ENCODE measurements around the gene PDHX.

Gene PDHX

DNA sequence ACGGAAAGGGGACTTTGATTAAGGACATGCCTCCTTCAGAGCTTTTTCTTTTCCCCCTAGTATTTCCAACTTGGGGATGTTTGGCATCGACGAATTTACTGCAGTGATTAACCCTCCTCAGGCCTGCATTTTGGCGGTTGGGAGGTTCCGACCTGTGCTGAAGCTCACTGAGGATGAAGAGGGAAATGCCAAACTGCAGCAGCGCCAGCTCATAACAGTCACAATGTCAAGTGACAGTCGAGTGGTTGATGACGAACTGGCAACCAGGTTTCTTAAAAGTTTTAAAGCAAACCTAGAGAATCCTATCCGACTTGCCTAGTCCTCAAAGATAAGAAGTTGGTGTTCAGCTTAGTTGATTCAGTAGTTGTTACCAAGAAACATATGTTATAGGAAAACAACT is 78.4 kb downstream of the PDHX start:
- no peak for DNase-seq (ENCODE audit: extremely low read depth, low read depth)
- TF ChIP-seq, protein P1, sequence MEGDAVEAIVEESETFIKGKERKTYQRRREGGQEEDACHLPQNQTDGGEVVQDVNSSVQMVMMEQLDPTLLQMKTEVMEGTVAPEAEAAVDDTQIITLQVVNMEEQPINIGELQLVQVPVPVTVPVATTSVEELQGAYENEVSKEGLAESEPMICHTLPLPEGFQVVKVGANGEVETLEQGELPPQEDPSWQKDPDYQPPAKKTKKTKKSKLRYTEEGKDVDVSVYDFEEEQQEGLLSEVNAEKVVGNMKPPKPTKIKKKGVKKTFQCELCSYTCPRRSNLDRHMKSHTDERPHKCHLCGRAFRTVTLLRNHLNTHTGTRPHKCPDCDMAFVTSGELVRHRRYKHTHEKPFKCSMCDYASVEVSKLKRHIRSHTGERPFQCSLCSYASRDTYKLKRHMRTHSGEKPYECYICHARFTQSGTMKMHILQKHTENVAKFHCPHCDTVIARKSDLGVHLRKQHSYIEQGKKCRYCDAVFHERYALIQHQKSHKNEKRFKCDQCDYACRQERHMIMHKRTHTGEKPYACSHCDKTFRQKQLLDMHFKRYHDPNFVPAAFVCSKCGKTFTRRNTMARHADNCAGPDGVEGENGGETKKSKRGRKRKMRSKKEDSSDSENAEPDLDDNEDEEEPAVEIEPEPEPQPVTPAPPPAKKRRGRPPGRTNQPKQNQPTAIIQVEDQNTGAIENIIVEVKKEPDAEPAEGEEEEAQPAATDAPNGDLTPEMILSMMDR (IDR thresholded peaks at IDR 0.05; ENCODE audit: low read depth, low read length) = no peak

DNA sequence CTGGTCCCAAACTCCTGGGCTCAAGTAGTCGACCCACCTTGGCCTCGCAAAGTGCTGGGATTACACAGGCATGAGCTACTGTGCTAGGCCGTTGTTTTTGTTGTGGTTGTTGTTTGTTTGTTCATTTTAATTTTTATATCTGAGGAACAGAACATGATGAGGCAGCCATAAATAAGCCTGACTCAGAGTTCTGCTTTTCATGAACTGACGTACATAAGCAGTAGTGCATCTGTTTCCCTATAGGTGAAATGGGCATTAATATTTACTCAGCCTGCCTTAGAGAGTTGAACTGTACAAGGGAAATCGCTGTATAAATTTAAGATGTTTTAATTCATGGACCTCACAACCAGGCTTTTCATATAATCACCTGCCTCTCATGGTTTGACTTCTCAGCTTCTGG is 80.5 kb downstream of the PDHX start:
- DNase-seq (ENCODE audit: extremely low read depth, low read depth) = no peak

DNA sequence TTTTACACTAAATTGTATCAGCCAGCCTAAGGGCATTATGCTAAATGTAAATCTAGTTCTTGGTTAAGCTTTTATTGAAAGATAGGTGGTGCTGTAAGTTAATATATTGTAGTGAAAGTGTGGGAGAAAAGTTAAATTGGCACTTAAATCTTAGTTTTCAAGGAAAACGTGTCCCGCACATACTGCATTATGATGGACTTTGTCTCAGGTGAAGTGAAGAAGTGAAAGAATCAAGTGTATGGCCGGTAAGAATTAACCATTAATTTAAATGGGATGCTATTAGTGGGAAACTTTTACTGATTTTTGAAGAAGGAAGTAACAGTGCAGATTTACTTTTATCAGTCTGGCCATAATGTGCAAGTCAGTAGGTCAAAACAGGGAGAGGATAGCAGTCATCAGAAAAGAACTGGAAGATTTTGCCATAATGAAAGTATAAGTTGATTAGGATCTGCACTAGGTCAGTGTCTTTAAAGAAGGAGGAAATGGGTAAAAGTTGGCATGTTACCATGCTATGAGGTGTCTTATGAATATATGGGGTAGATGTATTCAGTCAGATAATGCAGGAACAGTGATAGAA is 81.6 kb downstream of the PDHX start:
- DNase-seq (ENCODE audit: extremely low read depth, low read depth) = no peak
- TF ChIP-seq, protein P1 (IDR thresholded peaks at IDR 0.05; ENCODE audit: low read depth, low read length) = peak; percentile 39

More for the DNA sequence above, 80.5 kb downstream of the PDHX start:
- TF ChIP-seq, protein P1 (IDR thresholded peaks at IDR 0.05; ENCODE audit: low read depth, low read length) = no peak

DNA sequence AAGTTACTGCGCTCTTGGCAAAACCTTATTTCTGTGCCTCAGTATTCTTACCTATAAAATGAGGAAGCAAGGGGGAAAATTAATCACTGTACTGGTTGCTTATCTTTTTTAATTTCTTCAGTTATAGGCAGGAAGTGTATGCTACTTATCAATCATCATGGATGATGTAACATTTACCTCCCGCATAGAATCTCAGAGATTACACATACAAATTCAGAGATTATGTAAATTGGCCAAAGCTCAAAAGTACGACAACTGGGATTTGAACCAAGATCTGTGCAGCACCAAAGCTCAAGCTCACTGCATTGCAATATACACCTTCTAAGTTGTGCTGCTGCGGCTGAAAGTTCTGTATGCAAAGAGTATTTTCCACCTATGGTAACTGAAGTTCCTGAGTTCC is 83.0 kb downstream of the PDHX start:
- TF ChIP-seq, protein P1 (IDR thresholded peaks at IDR 0.05; ENCODE audit: low read depth, low read length) = no peak
- DNase-seq (ENCODE audit: extremely low read depth, low read depth) = no peak

DNA sequence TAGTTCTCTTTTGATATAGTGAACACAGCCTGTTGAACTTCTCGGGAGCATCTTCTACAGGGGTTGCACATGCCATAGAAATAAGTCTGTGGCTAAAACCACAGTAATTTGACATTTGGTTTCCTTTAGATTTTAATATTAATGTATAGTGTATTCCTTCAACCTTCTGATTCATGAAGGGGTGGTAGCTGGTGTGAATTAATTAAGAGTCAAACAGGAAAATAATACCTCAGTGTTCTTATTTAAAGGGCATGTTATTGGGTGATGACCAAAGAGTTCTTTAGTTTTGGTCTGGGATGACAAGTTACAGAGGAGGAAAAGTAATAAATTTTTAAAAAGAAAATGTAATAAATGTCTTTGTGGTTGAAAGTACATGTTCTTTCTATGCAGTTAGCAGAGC is 86.8 kb downstream of the PDHX start:
- no peak for DNase-seq (ENCODE audit: extremely low read depth, low read depth)
- TF ChIP-seq, protein P1 (IDR thresholded peaks at IDR 0.05; ENCODE audit: low read depth, low read length) = no peak

DNA sequence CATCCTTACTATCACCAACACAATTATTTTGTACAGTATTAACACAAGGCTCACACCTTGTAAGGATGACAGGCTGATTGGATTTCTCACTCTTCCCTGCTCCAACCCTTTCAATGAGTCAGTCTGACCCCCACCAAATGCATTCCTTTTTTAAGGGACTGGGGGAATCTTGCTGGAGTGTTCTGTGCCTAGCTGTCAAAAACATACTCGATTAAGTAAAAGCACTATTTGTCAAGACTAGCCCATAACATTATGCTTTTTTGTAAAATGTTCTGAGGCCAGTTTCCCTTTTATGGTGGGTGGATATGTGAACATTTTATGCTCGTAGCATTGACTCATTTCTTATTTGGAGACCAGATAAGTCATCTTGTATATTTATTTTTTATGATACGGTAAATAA is 87.2 kb downstream of the PDHX start:
- TF ChIP-seq, protein P1 (IDR thresholded peaks at IDR 0.05; ENCODE audit: low read depth, low read length) = no peak
- no peak for DNase-seq (ENCODE audit: extremely low read depth, low read depth)

- no peak for DNase-seq (ENCODE audit: extremely low read depth, low read depth)
- TF ChIP-seq, protein P1 (IDR thresholded peaks at IDR 0.05; ENCODE audit: low read depth, low read length) = no peak
Observed at GRCh38 chr11:35005141-35005780, 88.8 kb downstream of the PDHX start.

Data from AG09319 (cell line).